PC-9 (cell line): Measurements from ENCODE around the gene JSRP1.

Source experiments
- EZH2 ChIP-seq: fragments of 200-600 bp; sonication (generic); IDR thresholded peaks from 2 replicates; pipeline ENCODE4 v1.8.0; 2017; ENCODE audit warnings: antibody characterized with exemption, low read depth
- TF ChIP-seq, protein P1 (sequence below): fragments of 200-600 bp; sonication (generic); conservative IDR thresholded peaks from 2 replicates; pipeline ENCODE4 v1.6.1; 2017; ENCODE audit warnings: mixed run types, antibody characterized with exemption, mild to moderate bottlenecking, moderate library complexity

DNA sequence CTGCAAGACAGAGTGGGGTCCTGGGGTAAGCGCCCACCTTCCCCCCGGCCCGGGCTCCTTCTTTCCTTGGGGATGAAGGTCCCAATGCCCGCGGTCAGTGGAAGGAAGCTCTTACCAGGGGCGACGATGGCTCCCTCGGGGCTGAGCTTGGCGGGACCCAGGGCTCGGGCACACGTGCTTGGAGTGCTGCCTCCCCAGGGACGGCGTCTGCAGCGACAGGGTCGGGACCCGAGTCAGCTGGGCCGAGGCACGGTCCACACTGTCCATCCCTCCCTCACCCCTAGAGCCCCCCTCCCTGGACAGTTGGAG is 3.5 kb downstream of the JSRP1 start:
- TF ChIP-seq, protein P1, sequence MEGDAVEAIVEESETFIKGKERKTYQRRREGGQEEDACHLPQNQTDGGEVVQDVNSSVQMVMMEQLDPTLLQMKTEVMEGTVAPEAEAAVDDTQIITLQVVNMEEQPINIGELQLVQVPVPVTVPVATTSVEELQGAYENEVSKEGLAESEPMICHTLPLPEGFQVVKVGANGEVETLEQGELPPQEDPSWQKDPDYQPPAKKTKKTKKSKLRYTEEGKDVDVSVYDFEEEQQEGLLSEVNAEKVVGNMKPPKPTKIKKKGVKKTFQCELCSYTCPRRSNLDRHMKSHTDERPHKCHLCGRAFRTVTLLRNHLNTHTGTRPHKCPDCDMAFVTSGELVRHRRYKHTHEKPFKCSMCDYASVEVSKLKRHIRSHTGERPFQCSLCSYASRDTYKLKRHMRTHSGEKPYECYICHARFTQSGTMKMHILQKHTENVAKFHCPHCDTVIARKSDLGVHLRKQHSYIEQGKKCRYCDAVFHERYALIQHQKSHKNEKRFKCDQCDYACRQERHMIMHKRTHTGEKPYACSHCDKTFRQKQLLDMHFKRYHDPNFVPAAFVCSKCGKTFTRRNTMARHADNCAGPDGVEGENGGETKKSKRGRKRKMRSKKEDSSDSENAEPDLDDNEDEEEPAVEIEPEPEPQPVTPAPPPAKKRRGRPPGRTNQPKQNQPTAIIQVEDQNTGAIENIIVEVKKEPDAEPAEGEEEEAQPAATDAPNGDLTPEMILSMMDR: no peak
- TF ChIP-seq EZH2: no peak
